GM19397 (cell line): Measurements from ENCODE around the gene GALNT14.

ENCODE experiments used
- ATAC-seq: cut with Tn5 transposase; IDR thresholded peaks from one replicate; pipeline ENCODE4 v1.9.1; 2021; ENCODE audit warnings: mild to moderate bottlenecking, moderate library complexity; ENCODE audit not compliant: unreplicated experiment

GALNT14 gene

GRCh38 chr2:31136000-31136399, 2.2 kb downstream of the GALNT14 start:
- no peak for ATAC-seq

- no peak for ATAC-seq
Measured at GRCh38 chr2:31134480-31134879, 3.8 kb downstream of the GALNT14 start.

GRCh38 chr2:31132786-31133185, 5.5 kb downstream of the GALNT14 start:
- ATAC-seq = no peak

GRCh38 chr2:31131871-31132270, 6.4 kb downstream of the GALNT14 start:
- no peak for ATAC-seq

GRCh38 chr2:31129375-31130171, 8.7 kb downstream of the GALNT14 start:
- ATAC-seq = no peak

- ATAC-seq = no peak
Measured at GRCh38 chr2:31127931-31128330, 10.3 kb downstream of the GALNT14 start.

- ATAC-seq = no peak
Measured at GRCh38 chr2:31125918-31126695, 12.1 kb downstream of the GALNT14 start.

GRCh38 chr2:31124904-31125303, 13.3 kb downstream of the GALNT14 start:
- no peak for ATAC-seq

- ATAC-seq = no peak
Measured at GRCh38 chr2:31122133-31122532, 16.1 kb downstream of the GALNT14 start.

GRCh38 chr2:31113765-31114164, 24.5 kb downstream of the GALNT14 start:
- no peak for ATAC-seq

- ATAC-seq = no peak
Measured at GRCh38 chr2:31112544-31112943, 25.7 kb downstream of the GALNT14 start.

GRCh38 chr2:31110998-31111397, 27.2 kb downstream of the GALNT14 start:
- no peak for ATAC-seq

GRCh38 chr2:31110431-31110830, 27.8 kb downstream of the GALNT14 start:
- ATAC-seq = no peak

- ATAC-seq = no peak
Measured at GRCh38 chr2:31109633-31110192, 28.5 kb downstream of the GALNT14 start.

- no peak for ATAC-seq
Measured at GRCh38 chr2:31108561-31109286, 29.5 kb downstream of the GALNT14 start.

GRCh38 chr2:31107591-31108300, 30.5 kb downstream of the GALNT14 start:
- ATAC-seq = no peak

GRCh38 chr2:31101701-31102100, 36.5 kb downstream of the GALNT14 start:
- ATAC-seq = no peak

GRCh38 chr2:31097962-31098613, 40.2 kb downstream of the GALNT14 start:
- no peak for ATAC-seq

- ATAC-seq = no peak
Measured at GRCh38 chr2:31090188-31090587, 48.1 kb downstream of the GALNT14 start.

GRCh38 chr2:31089645-31090044, 48.6 kb downstream of the GALNT14 start:
- ATAC-seq = no peak
